Stomach (tissue), 9 donors: ENCODE data around the gene NPAS3. TPM values are rescaled to one million over a fixed set of nuclear protein-coding genes. Genes with fewer than 3 reads are reported as not detected.

Experiments used
- DNase-seq, 2 donors: peaks; one replicate each; pipeline versions ENCODE4 v3.0.0 to v3.0.0-alpha.2; 2013 to 2019
- H3K27ac ChIP-seq, 5 donors: fragments of 200-600 bp in 4 of 5; sonication (generic) in 4 of 5; one replicate each; pipeline ENCODE4 v1.5.1; 2013 to 2019; ENCODE audit warnings: mild to moderate bottlenecking in 1 of 5, moderate library complexity in 1 of 5
- H3K27me3 ChIP-seq, 3 donors: fragments of 200-600 bp; sonication (generic); one replicate each; pipeline ENCODE4 v1.5.1; 2017 to 2019; ENCODE audit warnings: mixed run types in 1 of 3
- H3K36me3 ChIP-seq, 4 donors: fragments of 200-600 bp; sonication (generic); 1 replicate in 3 of 4; 2 replicates in 1 of 4; pipeline ENCODE4 v1.5.1; 2016 to 2019
- H3K4me1 ChIP-seq, 4 donors: fragments of 200-600 bp; sonication (generic); one replicate each; pipeline ENCODE4 v1.5.1; 2016 to 2019
- H3K4me3 ChIP-seq, 4 donors: fragments of 200-600 bp; sonication (generic) in 3 of 4; one replicate each; pipeline ENCODE4 v1.5.1; 2016 to 2019; ENCODE audit warnings: mild to moderate bottlenecking in 1 of 4
- H3K9me3 ChIP-seq, 4 donors: fragments of 200-600 bp; sonication (generic); one replicate each; pipeline ENCODE4 v1.5.1; 2016 to 2019
- CTCF ChIP-seq, 7 experiments: fragments of 450-650 bp in 4 of 7; fragments of 200-600 bp in 3 of 7; sonication (generic) in 3 of 7; IDR thresholded peaks; one replicate each; pipeline ENCODE4 v1.5.1; 2016 to 2019; ENCODE audit warnings: antibody characterized with exemption in 7 of 7, control low read depth in 2 of 7, mild to moderate bottlenecking in 1 of 7
- EP300 ChIP-seq: sonication (generic); formaldehyde crosslinking; IDR thresholded peaks from one replicate; pipeline ENCODE4 v1.6.1; 2017; ENCODE audit warnings: antibody characterized with exemption
- POLR2A ChIP-seq, 4 donors: fragments of 450-650 bp; IDR thresholded peaks; one replicate each; pipeline ENCODE4 v1.6.1; 2016; ENCODE audit warnings: antibody characterized with exemption in 4 of 4, control low read depth in 2 of 4, mild to moderate bottlenecking in 1 of 4, moderate library complexity in 1 of 4
- POLR2AphosphoS5 ChIP-seq, 3 donors: sonication (generic); formaldehyde crosslinking; IDR thresholded peaks; one replicate each; pipeline ENCODE4 v1.6.1; 2016; ENCODE audit warnings: antibody characterized with exemption in 3 of 3
- WGBS, 5 donors: extraction: QIAGEN DNeasy Blood & Tissue Kit in 3 of 5; methylation state at CpG; one replicate each; pipeline versions ENCODE4 v1.1.5 to v1.1.7; 2013 to 2018; 5-methylcytosine and 5-hydroxymethylcytosine counted together
- intact Hi-C: fragments of 100-400 bp; cut with DNase I; formaldehyde crosslinking; loops from one replicate; pipeline ENCODE4 v1.15.1; 2023; ENCODE audit warnings: low total_unique reads
- polyA plus RNA-seq, 3 donors: library from polyadenylated mRNA; stranded (reverse); fragments of 200-250 nt; gene quantifications; one replicate each; pipeline ENCODE4 v1.2.3, GENCODE V29; 2013
- total RNA-seq, 5 donors: library from RNA; depleted of rRNA; stranded (reverse); fragments of >200 nt; gene quantifications; one replicate each; pipeline versions ENCODE4 v1.1.0 to v1.2.3, GENCODE V29; 2014 to 2016
- donor health status: healthy with polysubstance abuse.
- donor health status: Bipolar disorder and iron deficiency.
- donor health status: healthy.

The NPAS3 gene
- total and polyA plus RNA-seq, 8 donors = under 0.01 to 7.9 (median 0.76) TPM; not detected in 1

GRCh38 chr14:33469898-33470297 lies 531.2 kb downstream of the NPAS3 start:
- TF ChIP-seq POLR2AphosphoS5 (IDR thresholded peaks at IDR 0.05) (peak in 1 of 3 donors; percentile 28), CTCF (IDR thresholded peaks at IDR 0.05) (no peak)
- intact Hi-C loops = no loop called here
- no peaks in the 10 kb centered on the region for H3K27me3 ChIP-seq
- H3K27ac ChIP-seq = no peak overlapping the region
- WGBS, 5 donors = 24 to 64% (median 31%) methylated on average over 1 of the region's 1 CpG
- peak in 1 of 2 donors; percentile 48 for DNase-seq
- no peaks in the 10 kb centered on the region for H3K36me3 ChIP-seq
- H3K4me3 ChIP-seq = no peak overlapping the region
- peaks cover 0 to 4% (median 0%) of the 10 kb centered on the region in 4 donors for H3K4me1 ChIP-seq
- no peaks in the 10 kb centered on the region for H3K9me3 ChIP-seq

- 89 to 98% (median 98%) methylated on average over 6 of the region's 6 CpGs for WGBS, 5 donors
- Histone ChIP-seq H3K27me3 (no peaks in the 10 kb centered on the region), H3K9me3 (no peaks in the 10 kb centered on the region), H3K27ac (no peak overlapping the region), H3K4me3 (no peak overlapping the region), H3K4me1 (peaks cover 0 to 4% (median 0%) of the 10 kb centered on the region in 4 donors), H3K36me3 (no peaks in the 10 kb centered on the region)
- TF ChIP-seq POLR2AphosphoS5 (IDR thresholded peaks at IDR 0.05) = no peak
- TF ChIP-seq EP300 = no peak
- no peak for TF ChIP-seq POLR2A (IDR thresholded peaks at IDR 0.05)
- TF ChIP-seq CTCF (IDR thresholded peaks at IDR 0.05) = no peak
- no peak for DNase-seq
- intact Hi-C loops = no loop called here
Measured at GRCh38 chr14:33471776-33472175, 533.1 kb downstream of the NPAS3 start.

GRCh38 chr14:33475623-33476022 lies 536.9 kb downstream of the NPAS3 start:
- intact Hi-C loops = no loop called here
- peak; percentile 47 to 82 for DNase-seq
- H3K4me3 ChIP-seq = no peak overlapping the region
- no peaks in the 10 kb centered on the region for H3K36me3 ChIP-seq
- no peaks in the 10 kb centered on the region for H3K27me3 ChIP-seq
- no peak for TF ChIP-seq POLR2A (IDR thresholded peaks at IDR 0.05)
- peak in 2 of 7 experiments; percentile 17 to 27 for TF ChIP-seq CTCF (IDR thresholded peaks at IDR 0.05)
- WGBS, 5 donors = 65 to 79% (median 72%) methylated on average over 4 of the region's 4 CpGs
- peaks cover 0 to 11% (median 4%) of the 10 kb centered on the region in 4 donors for H3K4me1 ChIP-seq
- no peak overlapping the region for H3K27ac ChIP-seq
- H3K9me3 ChIP-seq = no peaks in the 10 kb centered on the region

- no peak for TF ChIP-seq CTCF (IDR thresholded peaks at IDR 0.05)
- no peak for TF ChIP-seq POLR2AphosphoS5 (IDR thresholded peaks at IDR 0.05)
- TF ChIP-seq POLR2A (IDR thresholded peaks at IDR 0.05) = no peak
- no peak for TF ChIP-seq EP300
- no peaks in the 10 kb centered on the region for H3K9me3 ChIP-seq
- no peaks in the 10 kb centered on the region for H3K36me3 ChIP-seq
- no peaks in the 10 kb centered on the region for H3K27me3 ChIP-seq
- no peak for DNase-seq
- no peak overlapping the region for H3K27ac ChIP-seq
- 44 to 55% (median 51%) methylated on average over 3 of the region's 3 CpGs for WGBS, 5 donors
- peaks cover 0 to 11% (median 4%) of the 10 kb centered on the region in 4 donors for H3K4me1 ChIP-seq
- intact Hi-C loops = no loop called here
- H3K4me3 ChIP-seq = no peak overlapping the region
Measured at GRCh38 chr14:33477797-33478196, 539.1 kb downstream of the NPAS3 start.
